LNCaP clone FGC (cell line): ENCODE data around the gene KLHL10.
"Not testable (repeated sequence)": the region's sequence is repeated elsewhere in the genome, so short reads cannot be mapped to it uniquely, and the experiment has no call there.

Experiments used
- DNase-seq: peaks from one replicate; pipeline ENCODE4 v3.0.0-alpha.2; 2011; ENCODE audit warnings: low read depth
- H3K4me3 ChIP-seq: 2 replicates; pipeline ENCODE4 v1.5.1; 2011; ENCODE audit warnings: mild to moderate bottlenecking, low read depth, low read length, control low read depth
- CTCF ChIP-seq: IDR thresholded peaks from 2 replicates; pipeline ENCODE4 v1.5.1; 2012; ENCODE audit warnings: mild to moderate bottlenecking; ENCODE audit not compliant: control insufficient read depth, insufficient read depth; ENCODE audit errors: extremely low read depth

The KLHL10 gene

DNA sequence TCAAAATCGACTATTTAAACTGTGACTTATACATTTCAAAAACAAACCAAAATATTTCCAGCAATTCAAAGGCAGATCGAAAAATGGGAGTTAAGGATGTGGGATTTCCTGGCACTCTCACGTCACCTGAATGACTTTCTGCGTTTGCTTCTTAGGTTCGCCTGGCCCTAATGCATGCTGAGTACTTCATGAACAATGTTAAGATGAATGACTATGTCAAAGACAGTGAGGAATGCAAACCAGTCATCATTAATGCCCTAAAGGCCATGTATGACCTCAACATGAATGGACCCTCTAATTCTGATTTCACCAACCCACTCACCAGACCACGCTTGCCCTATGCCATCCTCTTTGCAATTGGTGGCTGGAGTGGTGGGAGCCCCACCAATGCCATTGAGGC is 7.3 kb downstream of the KLHL10 start:
- H3K4me3 ChIP-seq: no peak overlapping the region
- DNase-seq: no peak
- TF ChIP-seq CTCF: no peak

- TF ChIP-seq CTCF: no peak
- DNase-seq: no peak
- H3K4me3 ChIP-seq: no peak overlapping the region
Measured at GRCh38 chr17:41848788-41849187, 11.2 kb downstream of the KLHL10 start.

DNA sequence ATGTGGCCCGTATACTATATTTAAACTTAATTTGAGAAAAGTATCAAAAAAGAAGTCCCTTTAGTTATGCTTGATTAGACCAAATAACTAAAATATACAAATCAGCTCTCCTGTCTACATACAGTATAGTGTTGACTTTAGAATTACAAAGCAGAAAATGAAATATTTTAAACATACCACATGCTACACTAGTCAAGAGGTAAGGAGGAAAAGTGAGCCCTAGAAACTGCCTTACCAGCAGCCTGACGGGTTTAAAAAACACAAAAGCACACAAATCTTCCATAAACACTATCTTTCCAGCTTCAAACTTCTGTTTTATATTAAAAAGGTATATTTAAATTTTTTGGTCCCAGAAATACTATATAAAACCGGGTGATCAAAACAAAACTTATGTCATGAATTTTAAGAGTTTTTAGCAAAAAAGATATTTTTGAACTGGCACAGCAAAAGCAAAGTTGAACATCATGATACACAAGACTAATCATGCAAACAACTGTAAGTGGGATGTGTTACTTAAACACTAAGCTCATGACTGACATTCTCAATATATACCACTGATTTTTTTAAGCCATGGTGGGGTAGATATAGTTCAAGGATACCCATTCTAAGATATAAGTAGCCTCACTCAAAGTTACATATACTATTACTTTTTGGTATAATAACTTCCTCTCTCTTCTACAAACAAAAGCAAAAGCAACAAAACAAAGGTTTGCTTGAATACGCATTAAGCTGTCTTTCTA is 11.8 kb downstream of the KLHL10 start:
- TF ChIP-seq CTCF: no peak

DNA sequence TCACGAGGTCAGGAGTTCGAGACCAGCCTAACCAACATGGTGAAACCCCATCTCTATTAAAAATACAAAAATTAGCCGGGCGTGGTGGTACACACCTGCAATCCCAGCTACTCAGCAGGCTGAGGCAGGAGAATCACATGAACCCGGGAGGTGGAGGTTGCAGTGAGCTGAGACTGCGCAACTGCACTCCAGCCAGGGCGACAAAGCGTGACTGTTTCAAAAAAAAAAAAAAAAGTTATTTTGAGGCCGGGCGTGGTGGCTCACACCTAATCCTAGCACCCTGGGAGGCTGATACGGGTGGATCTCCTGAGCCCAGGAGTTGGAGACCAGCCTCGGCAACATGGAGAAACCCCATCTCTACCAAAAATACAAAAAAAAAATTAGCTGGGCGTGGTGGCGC is 13.8 kb downstream of the KLHL10 start:
- H3K4me3 ChIP-seq, DNase-seq: not testable (repeated sequence)

More for the DNA sequence above, 11.8 kb downstream of the KLHL10 start:
- H3K4me3 ChIP-seq: no peak overlapping the region
- DNase-seq: no peak

GRCh38 chr17:41860254-41860931 is 22.8 kb downstream of the KLHL10 start:
- no peak for DNase-seq
- H3K4me3 ChIP-seq: no peak overlapping the region
- no peak for TF ChIP-seq CTCF

DNA sequence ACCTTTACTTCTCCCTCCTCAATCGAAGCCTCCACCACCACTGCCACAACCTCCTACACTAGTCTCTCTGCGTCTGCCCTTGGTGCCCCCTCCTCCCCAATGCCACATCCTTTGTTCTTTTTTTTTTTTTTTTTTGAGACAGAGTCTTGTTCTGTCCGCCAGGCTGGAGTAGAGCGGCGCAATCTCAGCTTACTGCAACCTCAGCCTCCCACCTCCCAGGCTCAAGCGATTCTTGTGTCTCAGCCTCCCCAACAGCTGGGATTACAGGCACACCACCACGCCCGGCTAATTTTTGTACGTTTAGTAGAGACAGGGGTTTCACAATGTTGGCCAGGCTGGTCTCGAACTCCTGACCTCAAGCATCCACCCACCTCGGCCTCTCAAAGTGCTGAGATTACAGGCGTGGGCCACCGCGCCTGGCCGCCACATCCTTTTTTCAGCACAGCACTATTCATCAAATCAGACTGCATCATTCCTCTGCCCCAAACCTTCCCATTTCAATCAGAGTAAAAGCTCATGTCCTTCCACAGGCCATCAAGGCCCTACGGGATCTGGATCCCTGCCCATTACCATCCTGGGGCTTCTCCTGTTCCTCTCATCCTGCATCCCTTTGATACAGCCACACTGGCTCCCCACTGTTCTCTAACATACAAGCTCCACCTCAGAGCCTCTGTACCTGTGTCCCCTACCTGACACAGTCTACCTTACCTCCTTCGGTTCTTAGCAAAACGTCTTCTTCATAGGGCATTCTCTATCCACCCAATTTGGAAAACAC is 25.6 kb downstream of the KLHL10 start:
- TF ChIP-seq CTCF: no peak
- peak overlapping the region; percentile 89; the same call in 1 of the 2 replicates for H3K4me3 ChIP-seq
- DNase-seq: no peak

DNA sequence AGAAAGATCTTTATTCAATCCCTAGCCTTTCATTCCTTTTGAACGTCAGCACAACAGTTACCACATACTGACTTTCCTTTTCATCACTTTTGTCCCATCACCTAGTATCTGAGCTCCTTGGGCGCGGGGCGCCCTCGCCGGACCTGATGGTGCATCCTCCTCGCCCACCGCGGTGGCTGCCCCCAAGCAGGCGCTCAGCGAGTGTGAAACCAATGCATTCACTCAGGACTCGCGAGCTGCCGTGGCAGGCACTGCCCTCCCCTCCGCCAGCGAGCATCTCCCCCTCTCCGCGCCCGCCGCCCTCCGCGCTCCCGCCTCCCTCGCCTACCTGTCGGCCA is 26.8 kb downstream of the KLHL10 start:
- no peak for TF ChIP-seq CTCF
- DNase-seq: no peak
- peak overlapping the region; percentile 89 for H3K4me3 ChIP-seq
